H1 (cell line): ENCODE results near the gene RAD52. TPM values are rescaled to one million over a fixed set of nuclear protein-coding genes. Genes with fewer than 3 reads are reported as not detected.

Experiments
- CTCF ChIA-PET: fragments of 300-600 bp; sonication (Branson Sonifier 250); formaldehyde crosslinking; loops from one replicate; lab custom pipeline; 2021; ENCODE audit not compliant: partially characterized antibody; lab: Charles Lee
- POLR2A ChIA-PET: fragments of 300-600 bp; sonication (Branson Sonifier 250); formaldehyde crosslinking; loops from one replicate; lab custom pipeline; 2021; ENCODE audit warnings: inconsistent platforms; ENCODE audit not compliant: partially characterized antibody; lab: Charles Lee
- DNase-seq, 2 experiments: peaks; one replicate each; pipeline versions ENCODE4 v3.0.0 to v3.0.0-alpha.2; 2010 to 2022; ENCODE audit warnings: low spot score in 2 of 2, low read depth in 1 of 2, mixed read lengths in 1 of 2
- FAIRE-seq: peaks from 2 replicates; lab custom pipeline; 2011; peaks lifted over from hg19 to GRCh38; lab: Jason Lieb, UNC
- H2AFZ ChIP-seq: 2 replicates; pipeline ENCODE4 v1.8.1; 2012; ENCODE audit warnings: low read length, inconsistent platforms
- H2AK5ac ChIP-seq: 2 replicates; pipeline ENCODE4 v1.6.1; 2013; ENCODE audit warnings: low read depth, low read length
- H2BK120ac ChIP-seq: replicated peaks from 2 replicates; pipeline ENCODE3; 2013; ENCODE audit warnings: low read depth, low read length, inconsistent platforms
- H2BK12ac ChIP-seq: 2 replicates; pipeline ENCODE4 v1.6.1; 2013; ENCODE audit warnings: low read depth, low read length
- H2BK15ac ChIP-seq: 2 replicates; pipeline ENCODE4 v1.6.1; 2013; ENCODE audit warnings: low read length
- H2BK20ac ChIP-seq: 2 replicates; pipeline ENCODE4 v1.6.1; 2013; ENCODE audit warnings: low read length
- H2BK5ac ChIP-seq: 2 replicates; pipeline ENCODE4 v1.6.1; 2013; ENCODE audit warnings: low read depth, low read length
- H3K14ac ChIP-seq: 2 replicates; pipeline ENCODE4 v1.6.1; 2013; ENCODE audit warnings: inconsistent platforms; ENCODE audit not compliant: insufficient read length
- H3K18ac ChIP-seq: 2 replicates; pipeline ENCODE4 v1.6.1; 2013; ENCODE audit warnings: low read length; ENCODE audit errors: extremely low read depth
- H3K23ac ChIP-seq: 2 replicates; pipeline ENCODE4 v1.6.1; 2013; ENCODE audit warnings: inconsistent platforms; ENCODE audit not compliant: insufficient read length
- H3K23me2 ChIP-seq: 2 replicates; pipeline ENCODE4 v1.6.1; 2013; ENCODE audit warnings: low read depth, low read length
- H3K27ac ChIP-seq: 2 replicates; pipeline ENCODE4 v1.6.1; 2011; ENCODE audit warnings: low read depth, low read length, inconsistent platforms
- H3K27me3 ChIP-seq, 4 experiments: replicated peaks in 1 of 4; 1 replicate in 1 of 4; 2 replicates in 3 of 4; pipeline versions ENCODE4 v1.6.1 to v1.8.1; 2011 to 2013; ENCODE audit warnings: low read length in 3 of 4, mild to moderate bottlenecking in 3 of 4, inconsistent platforms in 2 of 4, mixed read lengths in 2 of 4, moderate library complexity in 1 of 4; ENCODE audit not compliant: control insufficient read depth in 3 of 4, insufficient read depth in 3 of 4; ENCODE audit errors: extremely low read depth in 1 of 4
- H3K36me3 ChIP-seq, 4 experiments: 2 replicates each; pipeline versions ENCODE4 v1.6.1 to v1.8.1; 2011 to 2013; ENCODE audit warnings: mild to moderate bottlenecking in 4 of 4, low read length in 3 of 4, moderate library complexity in 2 of 4, control low read depth in 1 of 4, inconsistent platforms in 1 of 4; ENCODE audit not compliant: insufficient read depth in 4 of 4, control insufficient read depth in 2 of 4
- H3K4ac ChIP-seq: replicated peaks from 2 replicates; pipeline ENCODE3; 2013; ENCODE audit warnings: low read length, low read depth, mixed read lengths, inconsistent platforms; ENCODE audit not compliant: insufficient read length
- H3K4me1 ChIP-seq, 4 experiments: replicated peaks in 1 of 4; 1 replicate in 1 of 4; 2 replicates in 3 of 4; pipeline versions ENCODE4 v1.6.1 to v1.8.1; 2011 to 2013; ENCODE audit warnings: low read length in 3 of 4, inconsistent platforms in 2 of 4, mixed read lengths in 1 of 4; ENCODE audit not compliant: insufficient read depth in 4 of 4, control insufficient read depth in 3 of 4
- H3K4me2 ChIP-seq, 2 experiments: 2 replicates each; pipeline versions ENCODE4 v1.6.1 to v1.8.1; 2011 to 2013; ENCODE audit warnings: low read depth in 2 of 2, low read length in 2 of 2, control low read depth in 1 of 2, inconsistent platforms in 1 of 2, mild to moderate bottlenecking in 1 of 2; ENCODE audit not compliant: insufficient read depth in 1 of 2
- H3K4me3 ChIP-seq, 4 experiments: fragments of 200-600, 300-600 bp in 1 of 4; sonication (generic), shearing (Covaris generic), sonication (Bioruptor Twin) in 1 of 4; 2 replicates each; pipeline versions ENCODE4 v1.5.1 to v1.8.1; 2011 to 2016; ENCODE audit warnings: low read length in 4 of 4, low read depth in 3 of 4, control low read depth in 2 of 4, inconsistent platforms in 2 of 4, mild to moderate bottlenecking in 2 of 4, mixed read lengths in 1 of 4, moderate library complexity in 1 of 4; ENCODE audit not compliant: insufficient read depth in 2 of 4; ENCODE audit errors: extremely low read depth in 1 of 4
- H3K56ac ChIP-seq: replicated peaks from 2 replicates; pipeline ENCODE3; 2013; ENCODE audit warnings: low read depth, mild to moderate bottlenecking, mixed read lengths, low read length, inconsistent platforms; ENCODE audit not compliant: insufficient read length
- H3K79me1 ChIP-seq: 2 replicates; pipeline ENCODE4 v1.6.1; 2013; ENCODE audit warnings: low read depth, low read length, control low read depth
- H3K79me2 ChIP-seq, 2 experiments: 2 replicates each; pipeline versions ENCODE4 v1.6.1 to v1.8.1; 2012 to 2013; ENCODE audit warnings: low read length in 2 of 2, mild to moderate bottlenecking in 2 of 2, inconsistent platforms in 1 of 2; ENCODE audit not compliant: insufficient read depth in 2 of 2, control insufficient read depth in 1 of 2
- H3K9ac ChIP-seq, 4 experiments: replicated peaks in 1 of 4; 1 replicate in 1 of 4; 2 replicates in 3 of 4; pipeline versions ENCODE4 v1.6.1 to v1.8.1; 2011 to 2013; ENCODE audit warnings: low read depth in 3 of 4, low read length in 3 of 4, control low read depth in 2 of 4, mild to moderate bottlenecking in 2 of 4, moderate library complexity in 2 of 4, inconsistent platforms in 1 of 4; ENCODE audit errors: extremely low read depth in 1 of 4
- H3K9me3 ChIP-seq, 2 experiments: 2 replicates each; pipeline versions ENCODE4 v1.6.1 to v1.8.1; 2012 to 2013; ENCODE audit warnings: mild to moderate bottlenecking in 2 of 2, moderate library complexity in 2 of 2, control low read depth in 1 of 2, inconsistent platforms in 1 of 2, low read depth in 1 of 2, low read length in 1 of 2, mixed read lengths in 1 of 2; ENCODE audit not compliant: insufficient read depth in 2 of 2
- H4K20me1 ChIP-seq, 2 experiments: replicated peaks in 1 of 2; 2 replicates each; pipeline versions ENCODE3 to v1.8.1; 2011 to 2013; ENCODE audit warnings: inconsistent platforms in 2 of 2, low read length in 2 of 2, mild to moderate bottlenecking in 1 of 2; ENCODE audit not compliant: insufficient read depth in 2 of 2, control insufficient read depth in 1 of 2
- H4K5ac ChIP-seq: 2 replicates; pipeline ENCODE4 v1.6.1; 2013; ENCODE audit warnings: low read length, low read depth, mixed read lengths, inconsistent platforms; ENCODE audit not compliant: insufficient read length
- H4K8ac ChIP-seq: 2 replicates; pipeline ENCODE4 v1.8.0; 2013; ENCODE audit warnings: mild to moderate bottlenecking, moderate library complexity, low read length, inconsistent platforms; ENCODE audit not compliant: insufficient read depth; ENCODE audit errors: extremely low read depth
- H4K91ac ChIP-seq: replicated peaks from 2 replicates; pipeline ENCODE3; 2013; ENCODE audit warnings: low read length, mixed read lengths, inconsistent platforms; ENCODE audit not compliant: insufficient read length
- BRCA1 ChIP-seq: IDR thresholded peaks from 2 replicates; pipeline ENCODE4 v1.6.1; 2012; ENCODE audit warnings: low read depth, low read length, improper control_type of control experiment
- CBX8 ChIP-seq: fragments of 300-800, 300-1000 bp; sonication (generic); IDR thresholded peaks from 2 replicates; pipeline ENCODE4 v1.7.1; 2016; ENCODE audit warnings: low read depth, low read length, borderline replicate concordance
- EZH2 ChIP-seq: fragments of 200-600 bp; sonication (generic); IDR thresholded peaks from 2 replicates; pipeline ENCODE4 v1.7.1; 2012; ENCODE audit warnings: low read depth, mild to moderate bottlenecking, moderate library complexity, low read length, inconsistent platforms; ENCODE audit not compliant: severe bottlenecking
- GTF2F1 ChIP-seq: IDR thresholded peaks from 2 replicates; pipeline ENCODE4 v1.6.1; 2012; ENCODE audit warnings: low read depth, low read length, improper control_type of control experiment, borderline replicate concordance
- HDAC2 ChIP-seq, 2 experiments: fragments of 300-600 bp in 1 of 2; sonication (generic) in 1 of 2; IDR thresholded peaks; 2 replicates each; pipeline ENCODE4 v1.6.1; 2011 to 2012; ENCODE audit warnings: low read depth in 2 of 2, low read length in 2 of 2, mild to moderate bottlenecking in 2 of 2, moderate library complexity in 2 of 2, borderline replicate concordance in 1 of 2, inconsistent platforms in 1 of 2
- JUN ChIP-seq: IDR thresholded peaks from 2 replicates; pipeline ENCODE4 v1.6.1; 2011; ENCODE audit warnings: low read depth, mild to moderate bottlenecking, improper control_type of control experiment, low read length
- RFX5 ChIP-seq: IDR thresholded peaks from 2 replicates; pipeline ENCODE4 v1.6.1; 2011; ENCODE audit warnings: low read depth, low read length, improper control_type of control experiment, borderline replicate concordance
- SIRT6 ChIP-seq: IDR thresholded peaks from one replicate; pipeline ENCODE4 v1.7.1; 2012; ENCODE audit warnings: low read length, inconsistent platforms
- SRF ChIP-seq: IDR thresholded peaks from 2 replicates; pipeline ENCODE4 v1.6.1; 2011; ENCODE audit warnings: mild to moderate bottlenecking, low read depth, low read length, moderate library complexity
- TAF1 ChIP-seq: IDR thresholded peaks from 2 replicates; pipeline ENCODE4 v1.6.1; 2011; ENCODE audit warnings: mild to moderate bottlenecking, low read depth, low read length
- TCF12 ChIP-seq: IDR thresholded peaks from 2 replicates; pipeline ENCODE4 v1.6.1; 2011; ENCODE audit warnings: low read depth, mild to moderate bottlenecking, low read length
- WGBS, 2 experiments: shearing (Covaris generic) in 1 of 2; methylation state at CpG; one replicate each; pipeline versions ENCODE4 v1.1.6 to v1.1.7; 2013 to 2015; ENCODE audit warnings: low lambda C conversion rate in 2 of 2, mixed read lengths in 2 of 2, inconsistent platforms in 1 of 2, low coverage in 1 of 2, missing lambda C conversion rate in 1 of 2; ENCODE audit not compliant: insufficient replicate concordance in 2 of 2, insufficient coverage in 1 of 2, insufficient read length in 1 of 2; ENCODE audit errors: extremely low coverage in 1 of 2, missing lambda C conversion rate in 1 of 2; 5-methylcytosine and 5-hydroxymethylcytosine counted together
- polyA plus RNA-seq, 7 experiments: library from polyadenylated mRNA; depleted of rRNA in 3 of 7; stranded (reverse) in 5 of 7; unstranded in 2 of 7; fragments of >200 nt in 5 of 7; fragments of 200-250 nt in 2 of 7; gene quantifications; 1 replicate in 5 of 7; 2 replicates in 1 of 7; 4 replicates in 1 of 7; pipeline versions ENCODE4 v1.2.1 to v1.2.3, GENCODE V29; 2011 to 2013; ENCODE audit warnings: missing spikeins in 2 of 7, mixed read lengths in 2 of 7
- total RNA-seq: library from RNA; stranded (reverse); fragmentation: NEBNext Ultra II Directional; extraction: Animal tissue kit (Norgen Biotek cat#: 25700); gene quantifications from 2 replicates; pipeline ENCODE4 v1.2.1, GENCODE V29; 2021
- TF ChIP-seq, protein P1 (sequence below), 3 experiments: IDR thresholded peaks; 1 replicate in 2 of 3; 2 replicates in 1 of 3; pipeline versions ENCODE4 v1.5.1 to v1.6.1; 2011; ENCODE audit warnings: low read length in 3 of 3, mild to moderate bottlenecking in 3 of 3, inconsistent platforms in 2 of 3, low read depth in 1 of 3, moderate library complexity in 1 of 3; ENCODE audit not compliant: insufficient read depth in 1 of 3; ENCODE audit errors: control extremely low read depth in 1 of 3

The RAD52 gene
- total and polyA plus RNA-seq, 2 of the 8 experiments (the other 6 are each of a cell fraction or from before 2014, with no cell fraction given), result 12.5 to 14.3 TPM

- H3K4me1 ChIP-seq, result 0 out of 7 replicates have a peak, but pooled peaks cover 0 to 4% (median 0%) of the 10 kb centered on the region in 4 experiments
- POLR2A ChIA-PET, result interaction anchor here (0.9 kb wide), 1 partner anchor 49 kb away, joined by 3 read pairs; no protein-coding TSS in a partner anchor
- H2BK15ac ChIP-seq, result no peak overlapping the region
- H2BK20ac ChIP-seq, result no peak overlapping the region
- FAIRE-seq, result no peak
- H2AFZ ChIP-seq, result no peak overlapping the region
- H3K4me3 ChIP-seq, result no peak overlapping the region
- DNase-seq, result no peak
- no peak overlapping the region for H4K5ac ChIP-seq
- H3K4ac ChIP-seq, result no peak overlapping the region
- H4K91ac ChIP-seq, result no peak overlapping the region
- H2BK5ac ChIP-seq, result no peak overlapping the region
- 90% methylated on average over 4 of the region's 4 CpGs; no CpG with 5 or more reads in 1 of the 2 experiments for WGBS, 2 experiments
- no peak overlapping the region for H3K4me2 ChIP-seq
- CTCF ChIA-PET, result interaction anchor here (1.3 kb wide), 1 partner anchor 331 kb away, joined by 3 read pairs; no protein-coding TSS in a partner anchor
- H2BK120ac ChIP-seq, result no peak overlapping the region
- peaks cover 11 to 82% (median 41%) of the 10 kb centered on the region in 4 experiments for H3K36me3 ChIP-seq
- no peak overlapping the region for H3K18ac ChIP-seq
- H4K20me1 ChIP-seq, result peaks cover 4 to 7% of the 10 kb centered on the region in 2 experiments
- H3K27me3 ChIP-seq, result no peaks in the 10 kb centered on the region
- H2BK12ac ChIP-seq, result no peak overlapping the region
- no peaks in the 10 kb centered on the region for H3K9me3 ChIP-seq
- no peak overlapping the region for H2AK5ac ChIP-seq
- H3K56ac ChIP-seq, result no peak overlapping the region
- no peak overlapping the region for H3K23ac ChIP-seq
- no peaks in the 10 kb centered on the region for H3K79me1 ChIP-seq
- no peak overlapping the region for H3K9ac ChIP-seq
- no peaks in the 10 kb centered on the region for H3K23me2 ChIP-seq
- no peaks in the 10 kb centered on the region for H3K79me2 ChIP-seq
- no peak overlapping the region for H3K27ac ChIP-seq
- H4K8ac ChIP-seq, result no peak overlapping the region
- no peak overlapping the region for H3K14ac ChIP-seq
- TF ChIP-seq SIRT6, result no peak
- TF ChIP-seq GTF2F1, result no peak
- no peak for TF ChIP-seq TAF1
- TF ChIP-seq, protein P1, sequence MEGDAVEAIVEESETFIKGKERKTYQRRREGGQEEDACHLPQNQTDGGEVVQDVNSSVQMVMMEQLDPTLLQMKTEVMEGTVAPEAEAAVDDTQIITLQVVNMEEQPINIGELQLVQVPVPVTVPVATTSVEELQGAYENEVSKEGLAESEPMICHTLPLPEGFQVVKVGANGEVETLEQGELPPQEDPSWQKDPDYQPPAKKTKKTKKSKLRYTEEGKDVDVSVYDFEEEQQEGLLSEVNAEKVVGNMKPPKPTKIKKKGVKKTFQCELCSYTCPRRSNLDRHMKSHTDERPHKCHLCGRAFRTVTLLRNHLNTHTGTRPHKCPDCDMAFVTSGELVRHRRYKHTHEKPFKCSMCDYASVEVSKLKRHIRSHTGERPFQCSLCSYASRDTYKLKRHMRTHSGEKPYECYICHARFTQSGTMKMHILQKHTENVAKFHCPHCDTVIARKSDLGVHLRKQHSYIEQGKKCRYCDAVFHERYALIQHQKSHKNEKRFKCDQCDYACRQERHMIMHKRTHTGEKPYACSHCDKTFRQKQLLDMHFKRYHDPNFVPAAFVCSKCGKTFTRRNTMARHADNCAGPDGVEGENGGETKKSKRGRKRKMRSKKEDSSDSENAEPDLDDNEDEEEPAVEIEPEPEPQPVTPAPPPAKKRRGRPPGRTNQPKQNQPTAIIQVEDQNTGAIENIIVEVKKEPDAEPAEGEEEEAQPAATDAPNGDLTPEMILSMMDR (IDR thresholded peaks at IDR 0.05; ENCODE audit: control extremely low read depth in 1 of 3, insufficient read depth in 1 of 3, low read depth in 1 of 3, low read length in 3 of 3), result no peak
- no peak for TF ChIP-seq RFX5
- TF ChIP-seq EZH2, result no peak
- no peak for TF ChIP-seq HDAC2 (IDR thresholded peaks at IDR 0.05; ENCODE audit: borderline replicate concordance in 1 of 2, low read depth in 2 of 2, low read length in 2 of 2)
- TF ChIP-seq JUN, result no peak
- TF ChIP-seq TCF12, result no peak
- no peak for TF ChIP-seq CBX8
- no peak for TF ChIP-seq BRCA1
- TF ChIP-seq SRF, result no peak
These were observed 39.1 kb downstream of the RAD52 start for GRCh38 chr12:910416-910815.
